ENCODE data around the gene GSN. TPM values are rescaled to one million over a fixed set of nuclear protein-coding genes. Genes with fewer than 3 reads are reported as not detected.

The GSN gene
- total RNA-seq, 1 donor from 2014 or later: 72.1 TPM

DNA sequence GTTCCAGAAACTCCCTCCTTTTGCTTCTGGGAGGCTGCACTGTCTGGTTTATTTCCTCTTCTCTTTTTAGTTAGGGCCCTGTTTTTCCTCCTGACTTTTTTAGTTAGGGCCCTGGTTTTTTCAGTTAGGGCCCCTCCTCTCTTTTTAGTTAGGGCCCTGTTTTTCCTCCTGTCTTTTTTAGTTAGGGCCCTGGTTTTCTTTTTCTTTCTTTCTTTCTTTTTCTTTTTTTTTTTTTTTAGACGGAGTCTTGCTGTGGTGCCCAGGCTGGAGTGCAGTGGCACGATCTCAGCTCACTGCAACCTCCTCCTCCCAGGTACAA, 15.1 kb downstream of the GSN start:
- Mint-ChIP-seq H3K9me3 (peaks cover 2% of the 10 kb centered on the region), H3K4me3 (no peak overlapping the region), H3K36me3 (peaks cover 2% of the 10 kb centered on the region), H3K4me1 (peaks cover 72% of the 10 kb centered on the region), H3K27ac (peak overlapping the region; percentile 58), H3K27me3 (ENCODE audit: insufficient read depth, low read depth) (peaks cover 3% of the 10 kb centered on the region)
- TF ChIP-seq CTCF (IDR thresholded peaks at IDR 0.05) (no peak), EZH2phosphoT487 (IDR thresholded peaks at IDR 0.05) (no peak)
- Histone ChIP-seq H3F3A (ENCODE audit: low read depth) (peaks cover 39% of the 10 kb centered on the region), H3K9ac (no peak overlapping the region), H4K20me1 (ENCODE audit: low read depth) (peaks cover 32% of the 10 kb centered on the region), H3K27me3 (peaks cover 59% of the 10 kb centered on the region), H3K4me1 (peaks cover 41% of the 10 kb centered on the region), H3K4me3 (no peak overlapping the region), H2AFZ (replicated peaks) (no peak overlapping the region), H3K36me3 (no peaks in the 10 kb centered on the region), H3K4me2 (no peak overlapping the region), H3K27ac (no peak overlapping the region), H3K79me2 (ENCODE audit: low read depth) (no peaks in the 10 kb centered on the region), H3K9me3 (ENCODE audit: low read depth) (no peaks in the 10 kb centered on the region)
- DNase-seq (ENCODE audit: low spot score): no peak

DNA sequence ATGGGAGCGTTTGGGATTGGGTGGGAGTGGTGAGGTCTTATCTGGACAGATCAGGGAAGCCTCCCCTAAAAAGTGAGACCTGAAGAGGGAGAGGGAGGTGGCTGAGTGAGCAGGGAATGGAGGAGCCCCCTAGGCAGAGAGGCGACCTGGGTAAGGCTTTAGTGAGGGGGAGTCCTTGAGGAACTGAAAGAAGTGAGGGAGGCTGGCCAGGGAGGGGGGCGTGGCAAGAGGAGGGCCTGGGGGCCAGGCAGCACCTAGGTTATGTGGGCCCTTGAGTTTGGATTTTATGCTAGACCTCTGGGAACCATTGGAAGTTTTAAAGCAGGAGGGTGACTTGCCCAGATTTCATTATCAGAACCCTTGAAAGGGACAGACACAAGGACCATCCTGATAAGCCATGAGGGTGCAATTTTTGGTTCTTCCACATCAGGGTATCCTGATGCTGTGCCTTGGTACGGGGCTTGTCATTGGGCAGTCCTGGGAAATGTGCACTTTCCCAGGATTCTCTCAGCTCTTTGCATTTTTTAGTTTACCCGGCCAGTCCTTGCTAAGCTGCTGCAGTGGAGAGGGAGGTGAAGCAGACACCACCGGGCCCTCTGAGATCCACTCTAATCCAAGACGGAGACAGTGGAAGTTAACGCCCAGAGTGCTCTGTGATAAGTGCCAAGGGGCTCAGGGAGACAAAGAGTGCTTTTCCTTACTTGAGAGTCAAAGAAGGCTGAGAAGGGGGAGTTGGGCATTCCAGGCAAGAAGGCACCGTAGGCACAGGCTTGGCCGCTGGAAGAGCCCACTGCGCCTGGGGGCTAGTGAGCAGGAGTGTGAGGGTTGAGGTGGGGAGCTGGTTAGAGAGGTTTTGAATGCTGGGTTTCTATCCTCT, 16.1 kb downstream of the GSN start:
- Mint-ChIP-seq H3K4me1 (peaks cover 72% of the 10 kb centered on the region), H3K27ac (peak overlapping the region; percentile 9), H3K4me3 (no peak overlapping the region), H3K36me3 (peaks cover 2% of the 10 kb centered on the region), H3K9me3 (peaks cover 2% of the 10 kb centered on the region), H3K27me3 (ENCODE audit: insufficient read depth, low read depth) (peaks cover 5% of the 10 kb centered on the region)
- no peak for TF ChIP-seq EZH2phosphoT487 (IDR thresholded peaks at IDR 0.05)
- no peak for TF ChIP-seq CTCF (IDR thresholded peaks at IDR 0.05)
- TF ChIP-seq EZH2 (IDR thresholded peaks at IDR 0.05): no peak
- Histone ChIP-seq H2AFZ (replicated peaks) (no peak overlapping the region), H3K4me2 (no peak overlapping the region), H3K9me3 (ENCODE audit: low read depth) (no peaks in the 10 kb centered on the region), H4K20me1 (ENCODE audit: low read depth) (peaks cover 32% of the 10 kb centered on the region), H3K4me3 (no peak overlapping the region), H3K9ac (no peak overlapping the region), H3K27ac (no peak overlapping the region), H3K27me3 (peaks cover 55% of the 10 kb centered on the region), H3K79me2 (ENCODE audit: low read depth) (no peaks in the 10 kb centered on the region), H3K4me1 (peaks cover 47% of the 10 kb centered on the region), H3K36me3 (no peaks in the 10 kb centered on the region), H3F3A (ENCODE audit: low read depth) (peaks cover 50% of the 10 kb centered on the region)
- DNase-seq (ENCODE audit: low spot score): peak; percentile 67

- Histone ChIP-seq H3K4me2 (no peak overlapping the region), H3K79me2 (ENCODE audit: low read depth) (no peaks in the 10 kb centered on the region), H3K27ac (no peak overlapping the region), H3K9ac (no peak overlapping the region), H3K9me3 (ENCODE audit: low read depth) (no peaks in the 10 kb centered on the region), H3F3A (ENCODE audit: low read depth) (peaks cover 58% of the 10 kb centered on the region), H3K36me3 (no peaks in the 10 kb centered on the region), H3K4me3 (no peak overlapping the region), H3K27me3 (peaks cover 47% of the 10 kb centered on the region), H2AFZ (replicated peaks) (no peak overlapping the region), H4K20me1 (ENCODE audit: low read depth) (peaks cover 32% of the 10 kb centered on the region), H3K4me1 (peaks cover 54% of the 10 kb centered on the region)
- no peak for DNase-seq (ENCODE audit: low spot score)
- Mint-ChIP-seq H3K27me3 (ENCODE audit: insufficient read depth, low read depth) (peaks cover 5% of the 10 kb centered on the region), H3K27ac (no peak overlapping the region), H3K36me3 (peaks cover 2% of the 10 kb centered on the region), H3K4me3 (no peak overlapping the region), H3K9me3 (peaks cover 2% of the 10 kb centered on the region), H3K4me1 (peaks cover 74% of the 10 kb centered on the region)
- TF ChIP-seq EZH2phosphoT487 (IDR thresholded peaks at IDR 0.05) (no peak), CTCF (IDR thresholded peaks at IDR 0.05) (no peak), EZH2 (IDR thresholded peaks at IDR 0.05) (no peak)
These were observed 16.9 kb downstream of the GSN start for GRCh38 chr9:121284733-121285451.

All from neural progenitor cell (in vitro differentiated cells).